IMR-90 (cell line): Measurements from ENCODE around the gene ZNF486. TPM values are rescaled to one million over a fixed set of nuclear protein-coding genes. Genes with fewer than 3 reads are reported as not detected.
"Not testable (repeated sequence)": the region's sequence is repeated elsewhere in the genome, so short reads cannot be mapped to it uniquely, and the experiment has no call there.

Source experiments
- ATAC-seq: fragments of 200-7000 bp; cut with Tn5 transposase; 2 replicates; pipeline ENCODE4 v1.9.1; 2020; ENCODE audit warnings: low read depth, mild to moderate bottlenecking, moderate library complexity
- BruUV-seq: library from RNA; stranded (reverse); fragments of 400-500 nt; replicated peaks from 2 replicates; lab custom pipeline; 2021; lab: Mats Ljungman, UMichigan
- CTCF ChIA-PET: fragments of 300-600 bp; formaldehyde crosslinking; extraction: SDS; loops from one replicate; lab custom pipeline; 2021; ENCODE audit warnings: antibody characterized with exemption; lab: Yijun Ruan, JAX
- POLR2A ChIA-PET: fragments of 300-600 bp; sonication (Branson Sonifier 250); formaldehyde crosslinking; loops from one replicate; lab custom pipeline; 2022; ENCODE audit warnings: antibody characterized with exemption; ENCODE audit not compliant: unreplicated experiment; lab: Charles Lee
- DNase-seq: peaks from one replicate; pipeline ENCODE4 v3.0.0; 2013
- H2AFZ ChIP-seq: replicated peaks from 2 replicates; pipeline ENCODE3; 2013; ENCODE audit warnings: low read length, mild to moderate bottlenecking; ENCODE audit not compliant: poor library complexity
- H2AK5ac ChIP-seq: 2 replicates; pipeline ENCODE4 v1.6.1; 2013; ENCODE audit warnings: low read depth, low read length, inconsistent platforms
- H2AK9ac ChIP-seq: replicated peaks from 2 replicates; pipeline ENCODE3; 2013; ENCODE audit warnings: mild to moderate bottlenecking, low read depth, low read length, moderate library complexity; ENCODE audit not compliant: poor library complexity
- H2BK120ac ChIP-seq: 2 replicates; pipeline ENCODE4 v1.6.1; 2013; ENCODE audit warnings: low read depth, low read length, inconsistent platforms
- H2BK15ac ChIP-seq: 3 replicates; pipeline ENCODE4 v1.6.1; 2013; ENCODE audit warnings: low read depth, low read length, inconsistent platforms
- H2BK20ac ChIP-seq: 2 replicates; pipeline ENCODE4 v1.6.1; 2013; ENCODE audit warnings: low read depth, mild to moderate bottlenecking, inconsistent platforms, low read length, moderate library complexity
- H2BK5ac ChIP-seq: 2 replicates; pipeline ENCODE4 v1.6.1; 2013; ENCODE audit warnings: mild to moderate bottlenecking, low read depth, low read length, inconsistent platforms; ENCODE audit not compliant: poor library complexity, severe bottlenecking
- H3K14ac ChIP-seq: replicated peaks from 2 replicates; pipeline ENCODE4 v1.6.1; 2013; ENCODE audit warnings: low read depth, low read length, inconsistent platforms
- H3K18ac ChIP-seq: 2 replicates; pipeline ENCODE4 v1.6.1; 2013; ENCODE audit warnings: low read depth, low read length, control low read depth
- H3K23ac ChIP-seq: 2 replicates; pipeline ENCODE4 v1.6.1; 2013; ENCODE audit warnings: low read depth, low read length, inconsistent platforms
- H3K27ac ChIP-seq: 2 replicates; pipeline ENCODE4 v1.5.1; 2013; ENCODE audit warnings: mild to moderate bottlenecking, control low read depth, low read length; ENCODE audit not compliant: insufficient read depth
- H3K27me3 ChIP-seq: 2 replicates; pipeline ENCODE4 v1.6.1; 2013; ENCODE audit warnings: low read length; ENCODE audit not compliant: control insufficient read depth, insufficient read depth
- H3K36me3 ChIP-seq: 2 replicates; pipeline ENCODE4 v1.6.1; 2013; ENCODE audit warnings: low read length, mixed read lengths; ENCODE audit not compliant: control insufficient read depth, insufficient read depth
- H3K4ac ChIP-seq: 2 replicates; pipeline ENCODE4 v1.6.1; 2013; ENCODE audit warnings: low read depth, low read length, inconsistent platforms
- H3K4me1 ChIP-seq: 2 replicates; pipeline ENCODE4 v1.6.1; 2013; ENCODE audit warnings: low read length, mixed read lengths; ENCODE audit not compliant: control insufficient read depth, insufficient read depth
- H3K4me2 ChIP-seq: 2 replicates; pipeline ENCODE4 v1.6.1; 2013; ENCODE audit warnings: low read depth, mild to moderate bottlenecking, control low read depth, low read length, moderate library complexity
- H3K4me3 ChIP-seq: 2 replicates; pipeline ENCODE4 v1.5.1; 2013; ENCODE audit warnings: low read depth, mild to moderate bottlenecking, control low read depth, low read length, moderate library complexity; ENCODE audit not compliant: insufficient read depth
- H3K56ac ChIP-seq: 2 replicates; pipeline ENCODE4 v1.6.1; 2013; ENCODE audit warnings: low read length, inconsistent platforms; ENCODE audit not compliant: insufficient read depth; ENCODE audit errors: extremely low read depth
- H3K79me1 ChIP-seq, 2 experiments: 2 replicates each; pipeline ENCODE4 v1.6.1; 2013; ENCODE audit warnings: low read length in 2 of 2, inconsistent platforms in 1 of 2, low read depth in 1 of 2
- H3K9ac ChIP-seq: 2 replicates; pipeline ENCODE4 v1.6.1; 2013; ENCODE audit warnings: low read depth, low read length, control low read depth
- H3K9me1 ChIP-seq: 2 replicates; pipeline ENCODE4 v1.6.1; 2013; ENCODE audit warnings: low read length, inconsistent platforms; ENCODE audit not compliant: insufficient read depth
- H3K9me3 ChIP-seq: 2 replicates; pipeline ENCODE4 v1.6.1; 2013; ENCODE audit warnings: low read length; ENCODE audit not compliant: control insufficient read depth, insufficient read depth
- H4K20me1 ChIP-seq: 2 replicates; pipeline ENCODE4 v1.6.1; 2013; ENCODE audit warnings: low read length, inconsistent platforms; ENCODE audit not compliant: insufficient read depth
- H4K5ac ChIP-seq: 2 replicates; pipeline ENCODE4 v1.6.1; 2013; ENCODE audit warnings: mild to moderate bottlenecking, low read depth, low read length, control low read depth
- H4K8ac ChIP-seq, 2 experiments: 2 replicates each; pipeline ENCODE4 v1.6.1; 2013; ENCODE audit warnings: low read depth in 2 of 2, low read length in 2 of 2, control low read depth in 1 of 2, inconsistent platforms in 1 of 2
- H4K91ac ChIP-seq: 2 replicates; pipeline ENCODE4 v1.6.1; 2013; ENCODE audit warnings: low read depth, low read length, inconsistent platforms; ENCODE audit not compliant: insufficient read depth
- CHD1 ChIP-seq: IDR thresholded peaks from 2 replicates; pipeline ENCODE4 v1.6.1; 2012; ENCODE audit warnings: low read depth, low read length, improper control_type of control experiment
- MXI1 ChIP-seq: IDR thresholded peaks from 2 replicates; pipeline ENCODE4 v1.6.1; 2012; ENCODE audit warnings: low read depth, mild to moderate bottlenecking, low read length, moderate library complexity, borderline replicate concordance
- WGBS, 2 experiments: methylation state at CpG; one replicate each; pipeline versions ENCODE4 v1.1.5 to v1.1.7; 2013; ENCODE audit warnings: missing lambda C conversion rate in 2 of 2; ENCODE audit not compliant: insufficient read length in 1 of 2; ENCODE audit errors: extremely low coverage in 2 of 2; 5-methylcytosine and 5-hydroxymethylcytosine counted together
- dilution Hi-C: fragments of 300-500 bp; cut with HindIII; formaldehyde crosslinking; loops from one replicate; pipeline ENCODE4 v1.14.3; 2018; ENCODE audit warnings: low sequenced_read_pairs; ENCODE audit not compliant: unreplicated experiment
- in situ Hi-C: fragments of 300-500 bp; cut with MboI; formaldehyde crosslinking; loops from 3 replicates; pipeline ENCODE4 v1.14.3; 2019; ENCODE audit warnings: low sequenced_read_pairs, inconsistent platforms, mixed read lengths
- intact Hi-C: fragments of 100-400 bp; cut with micrococcal nuclease; formaldehyde crosslinking; loops from 2 replicates; pipeline ENCODE4 v1.10.0; 2022
- polyA plus RNA-seq, 3 experiments: library from polyadenylated mRNA; depleted of rRNA; stranded (reverse); fragments of >200 nt; gene quantifications; 2 replicates each; pipeline ENCODE4 v1.2.3, GENCODE V29; 2012; ENCODE audit warnings: low replicate concordance in 1 of 3
- total RNA-seq: library from RNA; depleted of rRNA; stranded (reverse); fragments of >200 nt; gene quantifications from 2 replicates; pipeline ENCODE4 v1.2.3, GENCODE V29; 2012
- TF ChIP-seq, protein P1 (sequence below): fragments of 150-350 bp; IDR thresholded peaks from 2 replicates; pipeline ENCODE4 v1.6.1; 2017; ENCODE audit warnings: mild to moderate bottlenecking, antibody characterized with exemption, low read length, low read depth

ZNF486 gene
- total and polyA plus RNA-seq, 2 of the 4 experiments (the other 2 are of a cell fraction) = 2.2 to 4.1 TPM

DNA sequence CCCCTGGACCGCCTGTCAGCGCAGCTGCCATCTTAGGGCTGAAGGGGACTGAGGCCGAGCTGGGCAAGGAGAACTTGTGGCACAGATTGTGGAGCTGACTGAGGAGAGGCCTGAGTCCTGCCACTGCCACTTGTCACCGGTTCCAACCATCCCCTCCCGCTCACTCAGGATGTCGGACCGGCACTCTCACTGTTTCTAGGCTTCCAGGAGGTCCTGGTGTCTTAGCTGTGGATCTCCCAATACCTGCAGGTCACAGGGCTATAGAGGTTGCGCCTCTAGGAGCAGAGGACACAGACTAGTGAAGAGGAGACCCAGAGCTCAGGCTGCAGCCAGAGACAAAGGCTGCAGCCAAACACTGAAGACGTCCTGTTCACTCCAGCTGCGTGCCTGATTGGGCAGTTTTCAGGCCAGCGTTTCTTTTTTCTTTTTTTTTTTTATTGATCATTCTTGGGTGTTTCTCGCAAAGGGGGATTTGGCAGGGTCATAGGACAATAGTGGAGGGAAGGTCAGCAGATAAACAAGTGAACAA, 15.3 kb upstream of the ZNF486 start:
- ChIA-PET CTCF (no interaction called here), POLR2A (no interaction called here)
- Histone ChIP-seq H3K36me3 (no peaks in the 10 kb centered on the region), H3K18ac (no peak overlapping the region), H3K4me1 (no peaks in the 10 kb centered on the region), H2BK15ac (no peak overlapping the region), H2BK5ac (no peak overlapping the region), H2BK120ac (no peak overlapping the region), H3K23ac (no peak overlapping the region), H2BK20ac (no peak overlapping the region), H3K14ac (no peak overlapping the region), H4K5ac (no peak overlapping the region), H3K4me3 (no peak overlapping the region), H3K56ac (no peak overlapping the region), H3K27me3 (no peaks in the 10 kb centered on the region), H3K4me2 (no peak overlapping the region), H2AFZ (no peak overlapping the region), H2AK9ac (no peak overlapping the region), H3K27ac (no peak overlapping the region), H4K91ac (no peak overlapping the region), H4K20me1 (no peaks in the 10 kb centered on the region), H3K9me3 (peaks cover 7% of the 10 kb centered on the region; the same call in 1 of the 2 replicates), H3K9me1 (no peaks in the 10 kb centered on the region), H3K79me1 (no peaks in the 10 kb centered on the region), H4K8ac (no peak overlapping the region), H3K9ac (no peak overlapping the region), H3K4ac (no peak overlapping the region), H2AK5ac (no peak overlapping the region)
- 76% methylated on average over 6 of the region's 12 CpGs; no CpG with 5 or more reads in 1 of the 2 experiments for WGBS, 2 experiments
- TF ChIP-seq, protein P1, sequence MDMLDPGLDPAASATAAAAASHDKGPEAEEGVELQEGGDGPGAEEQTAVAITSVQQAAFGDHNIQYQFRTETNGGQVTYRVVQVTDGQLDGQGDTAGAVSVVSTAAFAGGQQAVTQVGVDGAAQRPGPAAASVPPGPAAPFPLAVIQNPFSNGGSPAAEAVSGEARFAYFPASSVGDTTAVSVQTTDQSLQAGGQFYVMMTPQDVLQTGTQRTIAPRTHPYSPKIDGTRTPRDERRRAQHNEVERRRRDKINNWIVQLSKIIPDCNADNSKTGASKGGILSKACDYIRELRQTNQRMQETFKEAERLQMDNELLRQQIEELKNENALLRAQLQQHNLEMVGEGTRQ = no peak
- TF ChIP-seq CHD1 = no peak
- TF ChIP-seq MXI1 = no peak
- no peak for ATAC-seq
- in situ Hi-C loops = no loop called here
- BruUV-seq = no TSS peak
- dilution Hi-C loops = no loop called here
- intact Hi-C loops = no loop called here
- no peak for DNase-seq

DNA sequence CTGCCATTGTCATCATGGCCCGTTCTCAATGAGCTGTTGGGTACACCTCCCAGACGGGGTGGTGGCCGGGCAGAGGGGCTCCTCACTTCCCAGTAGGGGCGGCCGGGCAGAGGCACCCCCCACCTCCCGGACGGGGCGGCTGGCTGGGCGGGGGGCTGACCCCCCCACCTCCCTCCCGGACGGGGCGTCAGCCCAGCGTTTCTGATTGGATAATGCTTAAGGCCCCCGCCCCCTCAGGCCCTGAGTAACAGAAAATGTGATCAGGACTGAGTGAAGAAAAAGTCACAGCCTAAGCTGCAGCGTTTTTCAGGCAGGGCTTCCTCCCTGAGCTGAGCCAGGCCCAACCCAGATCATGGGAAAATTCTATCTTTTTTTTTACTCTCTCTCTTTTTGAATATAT, 14.5 kb upstream of the ZNF486 start:
- H2AK9ac ChIP-seq, H3K36me3 ChIP-seq, BruUV-seq, H3K56ac ChIP-seq, H3K27ac ChIP-seq, H3K14ac ChIP-seq, CTCF ChIA-PET, H2BK5ac ChIP-seq, H3K23ac ChIP-seq, in situ Hi-C loops, POLR2A ChIA-PET, H3K4ac ChIP-seq, DNase-seq, dilution Hi-C loops, H2BK15ac ChIP-seq, H2BK120ac ChIP-seq, H3K9ac ChIP-seq, H2AK5ac ChIP-seq, H4K5ac ChIP-seq, intact Hi-C loops, H2BK20ac ChIP-seq, H3K4me1 ChIP-seq, H3K79me1 ChIP-seq, H2AFZ ChIP-seq, H4K8ac ChIP-seq, H4K20me1 ChIP-seq, H3K4me2 ChIP-seq, H3K9me3 ChIP-seq, H3K27me3 ChIP-seq, H3K4me3 ChIP-seq, H3K9me1 ChIP-seq, H3K18ac ChIP-seq, H4K91ac ChIP-seq, ATAC-seq: not testable (repeated sequence)
- WGBS, 2 experiments = no CpG with 5 or more reads among the region's 15 CpGs
